Measurements from ENCODE around the gene YPEL2. TPM values are rescaled to one million over a fixed set of nuclear protein-coding genes. Genes with fewer than 3 reads are reported as not detected.

YPEL2 gene
- total and polyA plus RNA-seq, 7 experiments from 2014 or later = 10.6 to 52.0 (median 38.4) TPM

DNA sequence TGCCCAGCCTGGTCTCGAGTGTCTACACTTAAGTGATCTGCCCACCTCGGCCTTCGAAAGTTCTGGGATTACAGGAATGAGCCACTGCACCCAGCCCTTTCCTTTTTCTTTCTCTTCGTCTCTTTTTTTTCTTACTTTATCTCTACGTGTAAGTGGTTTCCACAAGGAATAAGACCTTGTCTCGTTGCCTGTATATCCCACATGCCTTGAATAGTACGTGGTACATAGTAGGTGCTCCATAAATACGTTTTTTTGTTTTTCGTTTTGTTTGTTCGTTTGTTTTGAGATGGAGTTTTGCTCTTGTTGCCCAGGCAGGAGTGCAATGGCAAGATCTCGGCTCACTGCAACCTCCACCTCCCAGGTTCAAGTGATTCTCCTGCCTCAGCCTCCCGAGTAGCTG lies 86.0 kb downstream of the YPEL2 start:
- Mint-ChIP-seq H3K4me1 (peaks cover 3 to 20% (median 7%) of the 10 kb centered on the region in 7 donors), H3K27ac (no peak overlapping the region), H3K36me3 (no peaks in the 10 kb centered on the region), H3K4me3 (no peak overlapping the region), H3K9me3 (no peaks in the 10 kb centered on the region), H3K27me3 (no peaks in the 10 kb centered on the region)
- Histone ChIP-seq H3K36me3 (ENCODE audit: control insufficient read depth in 2 of 3, insufficient read depth in 3 of 3, low read length in 3 of 3) (no peaks in the 10 kb centered on the region), H3K4me3 (ENCODE audit: low read length) (no peak overlapping the region), H3K27me3 (ENCODE audit: control insufficient read depth in 2 of 2, insufficient read depth in 2 of 2, low read length in 2 of 2) (no peaks in the 10 kb centered on the region), H3K27ac (ENCODE audit: low read depth, low read length) (no peak overlapping the region), H3K4me1 (ENCODE audit: control insufficient read depth in 2 of 2, insufficient read depth in 2 of 2, low read length in 2 of 2) (no peaks in the 10 kb centered on the region), H3K9me3 (ENCODE audit: control insufficient read depth in 2 of 3, low read length in 3 of 3) (no peaks in the 10 kb centered on the region)
- intact Hi-C loops (cut with micrococcal nuclease) = no loop called here
- ATAC-seq (no peak), DNase-seq (no peak)
- ChIA-PET POLR2A (no interaction called here), CTCF (no interaction called here)

DNA sequence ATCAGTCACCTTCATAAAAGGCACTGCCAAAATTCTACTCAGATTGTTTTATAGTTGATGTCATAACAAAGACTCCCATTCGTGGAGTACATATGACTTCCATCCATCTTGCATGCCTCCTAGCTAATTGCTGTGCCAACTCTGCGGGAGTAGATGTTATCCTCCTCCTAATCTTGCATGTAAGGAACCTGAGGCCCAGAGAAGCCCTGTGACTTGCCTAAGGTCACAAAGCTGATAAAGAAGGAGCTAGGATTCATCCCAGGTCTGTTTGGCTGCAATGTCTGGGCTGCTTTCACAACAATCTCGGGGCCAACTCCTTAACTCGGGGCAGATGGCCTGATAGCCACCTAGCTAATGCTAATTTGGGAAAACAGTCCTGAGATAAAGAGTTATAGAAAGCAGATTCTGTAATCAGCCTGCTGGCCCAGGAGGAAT lies 87.3 kb downstream of the YPEL2 start:
- H3K27me3 ChIP-seq (ENCODE audit: control insufficient read depth in 2 of 2, insufficient read depth in 2 of 2, low read length in 2 of 2) = no peaks in the 10 kb centered on the region
- no peak overlapping the region for H3K27ac ChIP-seq (ENCODE audit: low read depth, low read length)
- Mint-ChIP-seq H3K36me3 (no peaks in the 10 kb centered on the region), H3K4me1 (peaks cover 0 to 20% (median 4%) of the 10 kb centered on the region in 7 donors), H3K27ac (peak overlapping the region in 1 of 9 donors; percentile 70), H3K4me3 (no peak overlapping the region), H3K9me3 (no peaks in the 10 kb centered on the region), H3K27me3 (no peaks in the 10 kb centered on the region)
- H3K36me3 ChIP-seq (ENCODE audit: control insufficient read depth in 2 of 3, insufficient read depth in 3 of 3, low read length in 3 of 3) = no peaks in the 10 kb centered on the region
- H3K4me3 ChIP-seq (ENCODE audit: low read length) = no peak overlapping the region
- no peaks in the 10 kb centered on the region for H3K4me1 ChIP-seq (ENCODE audit: control insufficient read depth in 2 of 2, insufficient read depth in 2 of 2, low read length in 2 of 2)
- no peaks in the 10 kb centered on the region for H3K9me3 ChIP-seq (ENCODE audit: control insufficient read depth in 2 of 3, low read length in 3 of 3)
- CTCF ChIA-PET = interaction anchor here (0.6 to 0.7 kb wide), 2 partner anchors 12 to 17 kb away, joined by 3 read pairs; no protein-coding TSS in a partner anchor
- no peak for DNase-seq
- no peak for ATAC-seq
- intact Hi-C loops (cut with micrococcal nuclease) = no loop called here
- POLR2A ChIA-PET = no interaction called here

DNA sequence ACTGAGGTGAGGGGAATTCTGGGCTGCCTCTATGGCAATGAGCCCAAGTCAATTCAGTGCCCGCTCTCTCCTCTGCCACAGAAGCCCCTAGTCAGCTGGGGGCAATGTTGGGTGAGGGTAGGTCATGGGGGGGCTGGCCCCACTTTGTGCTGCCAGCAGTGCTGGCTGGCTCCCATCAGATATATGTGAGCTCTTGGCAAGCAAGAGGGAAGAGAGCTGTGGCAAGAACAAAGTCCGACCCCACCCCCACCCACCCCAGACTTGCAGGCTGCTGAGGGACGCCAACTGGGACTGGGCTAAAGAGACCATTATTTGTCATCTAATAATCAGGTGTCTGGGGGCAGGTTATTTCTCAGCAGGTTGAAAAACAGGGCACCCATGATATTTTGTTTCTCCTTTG lies 89.4 kb downstream of the YPEL2 start:
- no peaks in the 10 kb centered on the region for H3K36me3 Mint-ChIP-seq
- ChIA-PET CTCF (no interaction called here), POLR2A (no interaction called here)
- H3K4me1 ChIP-seq (ENCODE audit: control insufficient read depth in 2 of 2, insufficient read depth in 2 of 2, low read length in 2 of 2) = no peaks in the 10 kb centered on the region
- no peak overlapping the region for H3K27ac Mint-ChIP-seq
- H3K27ac ChIP-seq (ENCODE audit: low read depth, low read length) = no peak overlapping the region
- intact Hi-C loops (cut with micrococcal nuclease) = no loop called here
- peaks cover 0 to 13% (median 1%) of the 10 kb centered on the region in 7 donors for H3K4me1 Mint-ChIP-seq
- H3K9me3 Mint-ChIP-seq = no peaks in the 10 kb centered on the region
- no peaks in the 10 kb centered on the region for H3K27me3 Mint-ChIP-seq
- H3K9me3 ChIP-seq (ENCODE audit: control insufficient read depth in 2 of 3, low read length in 3 of 3) = no peaks in the 10 kb centered on the region
- no peaks in the 10 kb centered on the region for H3K36me3 ChIP-seq (ENCODE audit: control insufficient read depth in 2 of 3, insufficient read depth in 3 of 3, low read length in 3 of 3)
- H3K4me3 ChIP-seq (ENCODE audit: low read length) = no peak overlapping the region
- ATAC-seq = no peak
- no peak for DNase-seq
- no peaks in the 10 kb centered on the region for H3K27me3 ChIP-seq (ENCODE audit: control insufficient read depth in 2 of 2, insufficient read depth in 2 of 2, low read length in 2 of 2)
- no peak overlapping the region for H3K4me3 Mint-ChIP-seq

DNA sequence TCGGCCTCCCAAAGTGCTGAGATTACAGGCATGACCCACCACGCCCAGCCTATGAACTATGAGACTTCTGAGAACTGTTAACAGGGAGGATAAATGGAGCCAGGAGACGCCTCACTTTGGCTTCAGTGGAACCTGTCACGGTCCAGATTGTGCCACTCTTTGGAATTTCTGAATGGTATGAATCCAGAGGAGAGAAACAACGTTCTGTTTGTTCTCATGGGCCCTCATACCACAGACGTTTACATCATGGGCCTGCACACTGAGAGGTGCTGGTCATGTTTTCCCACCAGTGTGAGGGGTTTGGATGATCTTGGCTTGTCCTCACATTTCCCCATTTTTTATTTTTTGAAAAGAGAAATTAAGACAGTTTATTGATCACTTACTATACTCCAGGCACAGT lies 90.3 kb downstream of the YPEL2 start:
- no peak overlapping the region for H3K4me3 Mint-ChIP-seq
- Histone ChIP-seq H3K9me3 (ENCODE audit: control insufficient read depth in 2 of 3, low read length in 3 of 3) (no peaks in the 10 kb centered on the region), H3K4me1 (ENCODE audit: control insufficient read depth in 2 of 2, insufficient read depth in 2 of 2, low read length in 2 of 2) (no peaks in the 10 kb centered on the region)

DNA sequence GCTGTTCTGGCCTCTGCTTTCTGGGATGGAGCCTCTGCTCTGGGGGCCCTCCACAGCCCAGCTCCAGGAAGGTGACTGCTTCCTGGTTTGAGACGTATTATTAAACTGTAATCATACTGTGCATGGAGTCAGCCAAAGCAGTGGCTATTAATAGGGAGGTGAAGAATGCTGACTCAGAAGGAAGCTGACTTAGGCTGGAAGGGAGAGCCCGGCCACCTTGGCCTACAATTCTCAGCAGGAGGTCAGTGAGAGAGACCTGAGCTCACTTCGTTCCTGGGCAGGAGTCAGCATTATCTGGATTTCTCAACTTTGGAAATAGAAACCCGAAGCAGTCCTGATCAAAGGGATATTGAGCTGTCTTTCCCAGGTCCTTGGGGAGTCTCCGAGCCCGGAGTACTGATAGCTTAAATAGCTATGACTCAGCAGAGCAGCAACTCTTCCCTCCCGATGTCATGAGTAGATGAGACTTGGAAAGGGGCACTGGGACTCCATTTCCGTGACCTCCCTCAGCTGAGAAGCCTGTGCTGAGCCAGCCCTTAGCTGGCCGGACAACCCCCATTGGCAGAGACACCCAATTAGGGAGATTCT lies 91.8 kb downstream of the YPEL2 start:
- ChIA-PET POLR2A (interaction anchor here (0.6 to 1.1 kb wide), 2 partner anchors 13 to 98 kb away, joined by 3 read pairs; no protein-coding TSS in a partner anchor), CTCF (interaction anchor here (0.8 to 2.6 kb wide), 3 partner anchors 34 to 94 kb away, joined by 3 to 7 read pairs (median 3); no protein-coding TSS in a partner anchor)
- ATAC-seq (no peak), DNase-seq (no peak)
- no peaks in the 10 kb centered on the region for H3K36me3 Mint-ChIP-seq
- Histone ChIP-seq H3K4me3 (ENCODE audit: low read length) (no peak overlapping the region), H3K27ac (ENCODE audit: low read depth, low read length) (no peak overlapping the region), H3K36me3 (ENCODE audit: control insufficient read depth in 2 of 3, insufficient read depth in 3 of 3, low read length in 3 of 3) (no peaks in the 10 kb centered on the region), H3K4me1 (ENCODE audit: control insufficient read depth in 2 of 2, insufficient read depth in 2 of 2, low read length in 2 of 2) (no peaks in the 10 kb centered on the region), H3K9me3 (ENCODE audit: control insufficient read depth in 2 of 3, low read length in 3 of 3) (no peaks in the 10 kb centered on the region), H3K27me3 (ENCODE audit: control insufficient read depth in 2 of 2, insufficient read depth in 2 of 2, low read length in 2 of 2) (no peaks in the 10 kb centered on the region)
- peaks cover 0 to 15% (median 7%) of the 10 kb centered on the region in 7 donors for H3K4me1 Mint-ChIP-seq
- intact Hi-C loops (cut with micrococcal nuclease) = no loop called here
- no peaks in the 10 kb centered on the region for H3K9me3 Mint-ChIP-seq
- H3K27ac Mint-ChIP-seq = peak overlapping the region in 1 of 9 donors; percentile 51
- H3K27me3 Mint-ChIP-seq = no peaks in the 10 kb centered on the region
- no peak overlapping the region for H3K4me3 Mint-ChIP-seq

More for the DNA sequence above, 90.3 kb downstream of the YPEL2 start:
- no peaks in the 10 kb centered on the region for H3K9me3 Mint-ChIP-seq
- H3K4me1 Mint-ChIP-seq = peaks cover 0 to 12% (median 0%) of the 10 kb centered on the region in 7 donors
- ChIA-PET POLR2A (interaction anchor here (0.6 kb wide), 1 partner anchor 13 kb away, joined by 4 read pairs; no protein-coding TSS in a partner anchor), CTCF (interaction anchor here (0.7 kb wide), 1 partner anchor 111 kb away, joined by 3 read pairs; no protein-coding TSS in a partner anchor)
- Histone ChIP-seq H3K27me3 (ENCODE audit: control insufficient read depth in 2 of 2, insufficient read depth in 2 of 2, low read length in 2 of 2) (no peaks in the 10 kb centered on the region), H3K36me3 (ENCODE audit: control insufficient read depth in 2 of 3, insufficient read depth in 3 of 3, low read length in 3 of 3) (no peaks in the 10 kb centered on the region), H3K27ac (ENCODE audit: low read depth, low read length) (no peak overlapping the region), H3K4me3 (ENCODE audit: low read length) (no peak overlapping the region)
- no peak for ATAC-seq
- no peaks in the 10 kb centered on the region for H3K27me3 Mint-ChIP-seq
- H3K27ac Mint-ChIP-seq = no peak overlapping the region
- H3K36me3 Mint-ChIP-seq = no peaks in the 10 kb centered on the region
- intact Hi-C loops (cut with micrococcal nuclease) = no loop called here
- no peak for DNase-seq

DNA sequence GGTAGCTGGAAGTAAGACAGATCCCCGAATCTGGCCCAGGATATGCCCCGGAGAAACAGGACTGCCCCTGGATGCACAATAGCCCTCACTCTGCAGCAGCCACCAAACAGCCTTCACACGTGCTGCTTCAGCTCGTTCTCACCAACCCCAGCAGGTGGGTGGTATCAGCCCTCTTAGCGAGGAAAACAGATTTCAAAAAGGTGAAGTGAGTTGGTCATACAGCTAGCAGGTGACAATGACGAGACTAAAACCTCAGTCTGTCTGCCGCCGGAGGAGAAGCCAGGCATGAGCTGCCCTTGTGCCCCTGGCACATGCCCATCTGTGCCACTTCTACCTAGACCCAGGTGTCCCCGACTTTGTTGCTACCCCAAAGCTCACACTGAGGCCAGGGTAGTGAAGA lies 92.4 kb downstream of the YPEL2 start:
- Mint-ChIP-seq H3K27me3 (no peaks in the 10 kb centered on the region), H3K27ac (peak overlapping the region in 2 of 9 donors; percentile 51 to 68), H3K36me3 (no peaks in the 10 kb centered on the region), H3K9me3 (no peaks in the 10 kb centered on the region), H3K4me3 (no peak overlapping the region), H3K4me1 (peaks cover 0 to 15% (median 7%) of the 10 kb centered on the region in 7 donors)
- H3K9me3 ChIP-seq (ENCODE audit: control insufficient read depth in 2 of 3, low read length in 3 of 3) = no peaks in the 10 kb centered on the region
- ATAC-seq (no peak), DNase-seq (no peak)
- no peaks in the 10 kb centered on the region for H3K36me3 ChIP-seq (ENCODE audit: control insufficient read depth in 2 of 3, insufficient read depth in 3 of 3, low read length in 3 of 3)
- POLR2A ChIA-PET = interaction anchor here (1.1 kb wide), 1 partner anchor 99 kb away, joined by 3 read pairs; no protein-coding TSS in a partner anchor
- intact Hi-C loops (cut with micrococcal nuclease) = no loop called here
- H3K4me1 ChIP-seq (ENCODE audit: control insufficient read depth in 2 of 2, insufficient read depth in 2 of 2, low read length in 2 of 2) = no peaks in the 10 kb centered on the region
- no peak overlapping the region for H3K27ac ChIP-seq (ENCODE audit: low read depth, low read length)
- H3K27me3 ChIP-seq (ENCODE audit: control insufficient read depth in 2 of 2, insufficient read depth in 2 of 2, low read length in 2 of 2) = no peaks in the 10 kb centered on the region
- CTCF ChIA-PET = interaction anchor here (1.2 to 2.6 kb wide), 2 partner anchors 91 to 94 kb away, joined by 3 to 7 read pairs; no protein-coding TSS in a partner anchor
- H3K4me3 ChIP-seq (ENCODE audit: low read length) = no peak overlapping the region

DNA sequence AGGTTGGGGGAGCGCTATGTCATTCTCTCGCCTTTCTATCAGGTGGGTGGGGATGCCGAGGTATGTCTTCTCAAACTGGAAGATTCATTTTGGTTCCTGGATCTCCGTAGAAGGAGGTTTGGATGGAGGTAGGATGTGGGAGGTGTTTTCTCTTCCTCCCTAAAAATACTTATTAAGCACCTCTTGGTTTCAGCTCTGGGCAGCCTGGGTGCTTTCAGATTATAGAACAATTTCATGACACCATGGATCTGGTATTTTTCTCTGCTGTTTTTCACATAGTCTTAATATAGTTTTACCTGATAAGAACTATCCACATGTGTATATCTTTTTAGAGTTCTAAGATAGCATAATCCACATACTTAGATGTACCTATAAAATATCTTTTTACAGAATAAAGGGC lies 92.9 kb downstream of the YPEL2 start:
- no peaks in the 10 kb centered on the region for H3K27me3 ChIP-seq (ENCODE audit: control insufficient read depth in 2 of 2, insufficient read depth in 2 of 2, low read length in 2 of 2)
- POLR2A ChIA-PET = interaction anchor here (1.1 kb wide), 1 partner anchor 99 kb away, joined by 3 read pairs; no protein-coding TSS in a partner anchor
- no peaks in the 10 kb centered on the region for H3K4me1 ChIP-seq (ENCODE audit: control insufficient read depth in 2 of 2, insufficient read depth in 2 of 2, low read length in 2 of 2)
- no peaks in the 10 kb centered on the region for H3K36me3 ChIP-seq (ENCODE audit: control insufficient read depth in 2 of 3, insufficient read depth in 3 of 3, low read length in 3 of 3)
- no peaks in the 10 kb centered on the region for H3K9me3 Mint-ChIP-seq
- ATAC-seq = no peak
- no peak for DNase-seq
- H3K4me1 Mint-ChIP-seq = peaks cover 0 to 15% (median 7%) of the 10 kb centered on the region in 7 donors
- no peaks in the 10 kb centered on the region for H3K36me3 Mint-ChIP-seq
- H3K9me3 ChIP-seq (ENCODE audit: control insufficient read depth in 2 of 3, low read length in 3 of 3) = no peaks in the 10 kb centered on the region
- H3K27ac ChIP-seq (ENCODE audit: low read depth, low read length) = no peak overlapping the region
- intact Hi-C loops (cut with micrococcal nuclease) = no loop called here
- no peak overlapping the region for H3K4me3 ChIP-seq (ENCODE audit: low read length)
- H3K4me3 Mint-ChIP-seq = no peak overlapping the region
- H3K27me3 Mint-ChIP-seq = no peaks in the 10 kb centered on the region
- peak overlapping the region in 1 of 9 donors; percentile 68 for H3K27ac Mint-ChIP-seq
- CTCF ChIA-PET = interaction anchor here (1.1 to 2.6 kb wide), 3 partner anchors 13 to 95 kb away, joined by 3 to 7 read pairs (median 3); no protein-coding TSS in a partner anchor
